GM12864 (cell line): Measurements from ENCODE around the gene RASIP1.

Source experiments
- DNase-seq: peaks from one replicate; pipeline ENCODE4 v3.0.0-alpha.2; 2011; ENCODE audit warnings: low read depth
- H3K4me3 ChIP-seq: 2 replicates; pipeline ENCODE4 v1.5.1; 2011; ENCODE audit warnings: mild to moderate bottlenecking, low read depth, low read length, control low read depth
- TF ChIP-seq, protein P1 (sequence below): IDR thresholded peaks from 2 replicates; pipeline ENCODE4 v1.5.1; 2011; ENCODE audit warnings: low read depth, mild to moderate bottlenecking, moderate library complexity, low read length, control low read depth, inconsistent platforms; ENCODE audit errors: missing control alignments

RASIP1 gene

DNA sequence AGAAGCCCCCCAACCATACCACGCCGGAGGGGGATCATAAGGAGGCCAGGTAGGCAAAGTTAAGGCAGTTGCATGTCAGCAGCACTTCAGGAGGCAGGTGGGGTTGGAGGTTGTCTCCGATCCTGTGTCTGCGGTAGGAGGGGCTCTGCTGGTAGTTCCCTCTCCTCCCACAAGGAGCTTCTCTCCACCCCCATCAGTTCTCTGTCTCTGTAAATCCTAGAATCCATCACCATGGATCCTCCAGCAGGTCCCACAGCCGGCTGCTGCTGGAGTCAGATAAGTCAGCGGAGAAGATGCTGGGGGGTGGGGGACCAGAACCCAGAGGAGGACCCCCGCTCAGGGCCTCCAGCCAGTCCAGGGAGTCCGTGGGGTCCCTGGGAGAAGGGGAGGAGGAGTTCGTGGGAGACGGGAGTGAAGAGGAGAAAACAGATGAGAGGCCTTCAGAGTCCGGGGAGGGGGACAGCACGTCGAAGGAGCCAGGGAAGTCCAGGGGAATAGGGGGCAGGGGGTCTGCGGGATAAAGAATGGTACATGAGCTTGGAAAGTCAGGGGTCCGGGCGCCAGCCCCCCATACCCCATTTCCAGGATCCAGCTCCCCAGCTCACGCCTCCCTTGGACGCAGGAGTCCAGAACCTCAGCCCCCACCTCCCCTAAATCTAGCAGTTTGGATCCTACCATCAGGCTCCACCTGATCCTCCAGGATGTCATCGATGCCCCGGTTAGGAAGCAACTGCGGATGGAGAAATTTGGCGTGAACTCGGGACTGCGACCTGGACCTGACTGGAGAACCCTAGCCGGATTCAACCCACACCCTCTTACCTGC lies 27.2 kb downstream of the RASIP1 start:
- no peak for DNase-seq
- peak overlapping the region; percentile 68 for H3K4me3 ChIP-seq
- TF ChIP-seq, protein P1, sequence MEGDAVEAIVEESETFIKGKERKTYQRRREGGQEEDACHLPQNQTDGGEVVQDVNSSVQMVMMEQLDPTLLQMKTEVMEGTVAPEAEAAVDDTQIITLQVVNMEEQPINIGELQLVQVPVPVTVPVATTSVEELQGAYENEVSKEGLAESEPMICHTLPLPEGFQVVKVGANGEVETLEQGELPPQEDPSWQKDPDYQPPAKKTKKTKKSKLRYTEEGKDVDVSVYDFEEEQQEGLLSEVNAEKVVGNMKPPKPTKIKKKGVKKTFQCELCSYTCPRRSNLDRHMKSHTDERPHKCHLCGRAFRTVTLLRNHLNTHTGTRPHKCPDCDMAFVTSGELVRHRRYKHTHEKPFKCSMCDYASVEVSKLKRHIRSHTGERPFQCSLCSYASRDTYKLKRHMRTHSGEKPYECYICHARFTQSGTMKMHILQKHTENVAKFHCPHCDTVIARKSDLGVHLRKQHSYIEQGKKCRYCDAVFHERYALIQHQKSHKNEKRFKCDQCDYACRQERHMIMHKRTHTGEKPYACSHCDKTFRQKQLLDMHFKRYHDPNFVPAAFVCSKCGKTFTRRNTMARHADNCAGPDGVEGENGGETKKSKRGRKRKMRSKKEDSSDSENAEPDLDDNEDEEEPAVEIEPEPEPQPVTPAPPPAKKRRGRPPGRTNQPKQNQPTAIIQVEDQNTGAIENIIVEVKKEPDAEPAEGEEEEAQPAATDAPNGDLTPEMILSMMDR, result peak; percentile 37

DNA sequence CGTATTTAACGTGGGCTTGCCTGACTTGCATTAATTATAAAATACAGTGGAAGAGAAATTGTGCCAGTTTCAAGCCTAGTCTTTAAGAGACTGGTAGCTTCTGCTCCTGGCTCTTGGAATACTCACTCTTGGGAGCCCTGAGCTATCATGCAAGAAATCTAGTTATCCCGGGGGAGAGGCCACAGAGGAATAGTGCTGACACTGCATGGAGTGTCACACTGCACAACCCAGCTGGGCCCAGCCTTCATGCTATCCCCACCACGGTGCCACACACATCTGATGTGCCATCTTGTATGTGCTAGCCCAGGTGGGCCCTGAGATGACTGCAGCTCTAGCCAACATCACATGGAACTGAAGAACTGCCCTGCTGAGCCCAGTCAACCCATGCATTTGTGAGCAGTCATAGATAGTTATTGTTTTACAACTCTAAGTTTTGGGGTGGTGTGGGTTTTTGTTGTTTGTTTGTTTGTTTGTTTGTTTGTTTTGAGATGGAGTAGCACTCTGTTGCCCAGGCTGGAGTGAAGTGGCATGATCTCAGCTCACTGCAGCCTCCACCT lies 29.2 kb downstream of the RASIP1 start:
- TF ChIP-seq, protein P1, result no peak
- no peak for DNase-seq
- H3K4me3 ChIP-seq, result no peak overlapping the region

DNA sequence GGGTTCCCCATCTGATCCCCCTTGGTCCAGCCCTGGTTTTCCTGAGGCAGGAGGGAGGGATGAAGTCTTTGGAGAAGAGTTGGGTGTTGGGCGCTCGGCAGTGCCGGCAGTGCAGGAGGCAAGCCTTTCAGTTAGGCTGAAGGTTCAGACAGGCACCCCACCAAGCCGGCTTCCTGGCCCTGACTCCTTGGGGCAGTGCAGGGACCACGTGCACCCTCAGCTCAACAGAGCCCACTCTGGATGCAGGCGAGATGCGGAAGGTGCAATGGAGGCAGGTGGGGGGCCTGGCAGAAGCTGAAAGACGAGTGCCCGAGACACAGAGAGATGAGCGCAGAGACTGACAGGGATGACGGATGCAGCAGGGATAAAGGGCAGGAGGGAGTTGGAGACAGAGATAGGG lies 31.9 kb downstream of the RASIP1 start:
- TF ChIP-seq, protein P1, result no peak
- DNase-seq, result no peak
- no peak overlapping the region for H3K4me3 ChIP-seq

DNA sequence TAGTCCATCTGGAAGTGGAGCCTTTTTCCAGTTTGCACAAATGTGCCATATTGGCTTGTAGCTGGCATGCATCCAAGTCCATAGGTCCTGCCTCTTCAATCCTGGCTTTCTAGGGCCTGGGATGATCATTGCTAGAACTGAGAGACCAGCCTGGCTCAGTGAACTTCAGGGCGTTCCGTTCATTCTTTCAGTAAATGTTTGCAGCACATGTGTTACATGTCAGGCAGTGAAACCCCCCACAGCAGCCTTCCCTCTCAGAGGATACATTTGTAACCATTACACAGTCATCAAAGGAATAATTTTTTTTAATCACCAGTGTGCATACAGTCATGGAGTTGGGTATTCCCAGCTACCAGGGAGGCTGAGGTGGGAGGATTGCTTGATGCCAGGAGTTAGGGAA lies 35.0 kb downstream of the RASIP1 start:
- H3K4me3 ChIP-seq, result no peak overlapping the region
- TF ChIP-seq, protein P1, result no peak
- DNase-seq, result no peak

DNA sequence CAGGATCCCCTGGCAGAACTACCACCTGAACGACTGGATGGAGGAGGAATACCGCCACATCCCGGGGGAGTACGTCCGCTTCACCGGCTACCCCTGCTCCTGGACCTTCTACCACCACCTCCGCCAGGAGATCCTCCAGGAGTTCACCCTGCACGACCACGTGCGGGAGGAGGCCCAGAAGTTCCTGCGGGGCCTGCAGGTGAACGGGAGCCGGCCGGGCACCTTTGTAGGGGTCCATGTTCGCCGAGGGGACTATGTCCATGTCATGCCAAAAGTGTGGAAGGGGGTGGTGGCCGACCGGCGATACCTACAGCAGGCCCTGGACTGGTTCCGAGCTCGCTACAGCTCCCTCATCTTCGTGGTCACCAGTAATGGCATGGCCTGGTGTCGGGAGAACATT lies 37.1 kb downstream of the RASIP1 start:
- DNase-seq, result no peak
- no peak overlapping the region for H3K4me3 ChIP-seq
- TF ChIP-seq, protein P1, result no peak

DNA sequence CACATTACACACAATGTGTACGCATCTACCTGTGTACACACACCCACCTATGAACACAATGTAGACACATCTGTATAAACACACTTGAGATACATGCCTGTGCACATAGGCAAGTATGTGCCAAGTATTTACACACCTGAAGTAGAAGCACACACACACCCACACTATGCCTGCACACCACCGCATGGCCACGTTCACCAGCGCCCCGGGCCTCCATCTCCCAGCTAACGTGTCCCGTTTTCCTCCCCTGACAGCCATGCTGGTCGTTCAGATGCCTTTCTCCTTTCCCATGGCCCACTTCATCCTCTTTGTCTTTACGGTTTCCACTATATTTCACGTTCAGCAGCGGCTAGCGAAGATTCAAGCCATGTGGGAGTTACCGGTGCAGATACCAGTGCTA lies 37.7 kb downstream of the RASIP1 start:
- TF ChIP-seq, protein P1, result no peak
- DNase-seq, result no peak
- no peak overlapping the region for H3K4me3 ChIP-seq

DNA sequence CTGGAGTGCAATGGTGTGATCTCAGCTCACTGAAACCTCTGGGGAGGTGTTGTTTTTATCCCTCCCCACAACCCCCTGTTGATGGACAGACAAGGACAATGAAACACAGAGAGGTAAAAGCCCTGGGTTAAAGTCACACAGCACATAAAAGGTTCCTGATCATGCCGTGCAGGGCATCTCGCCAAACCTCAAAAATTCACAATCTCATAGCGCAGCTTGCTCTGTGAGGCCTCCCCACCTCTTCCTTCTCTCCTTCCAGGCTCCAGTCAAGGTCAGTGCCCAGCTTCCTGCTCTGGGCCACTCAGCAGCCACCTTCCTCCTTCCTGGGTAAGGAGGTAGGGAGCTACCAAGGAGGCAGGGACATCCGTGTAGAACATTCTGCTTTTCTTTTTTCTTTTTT lies 42.4 kb downstream of the RASIP1 start:
- TF ChIP-seq, protein P1, result no peak
- no peak overlapping the region for H3K4me3 ChIP-seq
- DNase-seq, result no peak
